Measurements from ENCODE around the gene EPS15.
"Not testable (repeated sequence)": the region's sequence is repeated elsewhere in the genome, so short reads cannot be mapped to it uniquely, and the experiment has no call there.

EPS15 gene

DNA sequence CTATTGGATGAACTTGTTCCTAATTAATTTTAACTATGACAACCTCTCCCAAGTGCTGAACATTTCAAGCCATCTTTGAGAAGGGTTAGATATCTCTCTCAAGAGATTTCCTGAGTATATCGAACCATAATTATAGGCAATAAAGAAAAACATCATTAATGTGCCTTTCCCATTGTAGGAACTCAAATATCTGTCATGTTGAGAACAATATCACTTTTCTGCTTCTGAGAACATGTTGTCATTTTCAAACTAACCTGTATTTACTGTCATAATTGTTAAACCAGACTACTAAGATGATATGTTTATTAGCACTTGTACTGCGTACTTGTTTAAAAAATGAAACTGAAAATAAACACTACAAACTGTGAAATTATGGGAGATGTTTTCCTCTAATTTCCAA is 4.3 kb downstream of the EPS15 start:
- DNase-seq: no peak

DNA sequence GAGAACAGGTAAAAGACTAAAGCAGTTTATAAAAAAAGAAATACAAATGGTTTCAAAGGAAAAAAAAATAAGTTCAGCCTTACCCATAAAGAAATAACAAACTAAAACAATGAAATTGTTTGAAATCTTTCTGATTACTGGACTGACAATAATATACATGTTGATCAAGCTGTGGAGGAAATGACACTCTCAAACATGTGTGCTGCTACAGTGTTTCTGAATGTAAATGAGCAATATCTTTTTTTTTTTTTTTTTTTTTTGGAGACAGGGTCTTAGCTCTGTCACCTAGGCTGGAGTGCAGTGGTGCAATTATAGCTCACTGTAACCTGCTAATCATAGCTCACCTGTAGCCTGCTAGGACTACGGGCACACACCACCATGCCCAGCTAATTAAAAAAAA is 6.5 kb downstream of the EPS15 start:
- no peak for DNase-seq

DNA sequence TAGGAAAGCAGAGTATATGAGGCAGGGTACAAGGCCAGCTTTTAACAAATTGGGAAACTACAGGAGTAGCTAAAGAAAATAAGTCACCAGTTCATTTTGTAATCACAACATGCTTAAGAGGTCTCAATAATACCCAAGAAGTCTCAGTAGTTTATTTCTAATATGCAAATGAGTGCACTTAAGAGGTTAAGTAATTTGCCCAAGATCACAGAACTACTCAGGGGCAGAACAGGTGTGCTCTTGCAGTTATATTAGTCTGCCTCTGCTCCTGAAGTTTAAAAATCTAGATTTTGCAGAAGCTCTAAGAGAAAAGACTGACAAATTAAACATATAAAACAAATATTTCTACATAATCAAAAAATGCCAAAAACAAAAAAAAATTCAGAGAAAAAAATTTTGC is 6.9 kb downstream of the EPS15 start:
- no peak for DNase-seq

DNA sequence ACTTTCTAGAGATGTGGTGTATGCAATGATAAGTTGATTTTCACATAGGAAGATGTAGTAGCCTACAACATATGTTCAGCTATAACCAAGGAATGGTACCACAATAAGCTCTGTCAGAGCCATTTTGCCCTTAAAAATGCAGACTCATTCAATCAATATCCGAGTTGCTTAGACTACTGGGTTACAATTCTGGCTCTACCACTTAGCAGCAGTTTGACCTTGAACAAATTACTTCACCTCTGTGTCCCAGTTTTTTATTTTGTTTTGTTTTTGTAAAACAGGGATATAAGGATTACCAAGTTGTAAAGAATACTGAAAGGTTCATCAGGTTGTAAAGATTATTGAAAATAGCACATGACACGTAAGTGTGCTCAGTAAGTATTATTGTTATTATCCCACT is 9.3 kb downstream of the EPS15 start:
- no peak for DNase-seq

DNA sequence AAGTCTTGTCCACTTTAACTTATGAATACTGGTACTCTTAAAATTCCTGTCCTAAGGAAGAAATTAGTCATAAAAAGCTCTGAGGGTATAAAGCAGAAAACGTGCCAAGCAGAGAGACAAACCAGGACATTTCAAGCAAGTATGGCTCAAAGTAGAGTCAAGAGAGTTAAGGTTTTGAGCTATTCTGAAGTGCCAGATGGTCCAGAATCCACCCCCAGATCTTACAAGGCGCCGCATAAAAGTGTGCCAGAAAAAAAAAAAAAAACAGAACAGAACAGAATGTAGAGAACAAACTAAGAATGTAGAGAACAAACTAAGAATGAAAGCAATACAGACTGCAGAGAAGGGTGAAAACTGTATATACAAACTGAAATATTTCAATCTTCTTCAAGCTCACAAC is 12.5 kb downstream of the EPS15 start:
- DNase-seq: no peak

DNA sequence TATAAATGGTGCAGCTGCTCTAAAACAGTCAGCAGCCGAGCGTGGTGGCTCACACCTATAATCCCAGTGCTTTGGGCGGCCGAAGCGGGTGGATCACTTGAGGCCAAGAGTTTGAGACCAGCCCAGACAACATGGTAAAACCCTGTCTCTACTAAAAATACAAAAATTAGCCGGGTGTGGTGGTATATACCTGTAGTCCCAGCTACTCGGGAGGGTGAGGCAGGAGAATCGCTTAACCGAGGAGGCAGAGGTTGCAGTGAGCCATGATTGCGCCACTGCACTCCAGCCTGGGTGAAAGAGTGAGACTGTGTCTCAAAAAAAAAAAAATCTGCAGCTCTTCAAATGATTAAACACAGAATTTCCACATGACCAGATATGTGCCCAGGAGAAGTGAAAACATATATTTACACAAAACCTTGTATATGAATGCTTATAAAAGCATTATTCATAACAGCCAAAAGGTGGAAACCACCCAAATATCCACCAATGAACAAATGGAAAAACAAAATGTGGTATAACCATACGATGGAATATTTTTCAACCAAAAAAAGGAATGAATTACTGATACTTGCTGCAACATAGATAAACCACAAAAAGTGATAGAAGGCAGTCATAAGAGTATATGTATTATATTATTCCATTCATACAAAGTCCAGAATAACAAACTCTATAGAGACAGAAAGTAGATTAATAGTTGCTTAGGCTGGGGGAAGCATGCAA is 14.1 kb downstream of the EPS15 start:
- DNase-seq: peak; percentile 37

DNA sequence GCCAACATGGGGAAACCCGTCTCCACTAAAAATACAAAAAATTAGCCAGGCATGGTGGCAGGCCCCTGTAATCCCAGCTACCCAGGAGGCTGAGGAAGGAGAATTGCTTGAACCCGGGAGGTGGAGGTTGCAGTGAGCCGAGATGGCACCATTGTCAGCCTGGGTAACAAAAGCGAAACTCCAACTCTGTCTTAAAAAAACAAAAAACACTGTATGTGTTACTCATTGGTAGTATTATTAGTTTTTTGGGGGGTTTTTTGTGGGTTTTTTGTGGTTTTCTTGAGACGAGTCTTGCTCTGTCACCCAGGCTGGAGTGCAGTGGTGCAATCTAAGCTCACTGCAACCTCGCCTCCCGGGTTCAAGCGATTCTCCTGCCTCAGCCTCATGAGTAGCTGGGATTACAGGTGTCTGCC is 17.8 kb downstream of the EPS15 start:
- DNase-seq: peak; percentile 72

DNA sequence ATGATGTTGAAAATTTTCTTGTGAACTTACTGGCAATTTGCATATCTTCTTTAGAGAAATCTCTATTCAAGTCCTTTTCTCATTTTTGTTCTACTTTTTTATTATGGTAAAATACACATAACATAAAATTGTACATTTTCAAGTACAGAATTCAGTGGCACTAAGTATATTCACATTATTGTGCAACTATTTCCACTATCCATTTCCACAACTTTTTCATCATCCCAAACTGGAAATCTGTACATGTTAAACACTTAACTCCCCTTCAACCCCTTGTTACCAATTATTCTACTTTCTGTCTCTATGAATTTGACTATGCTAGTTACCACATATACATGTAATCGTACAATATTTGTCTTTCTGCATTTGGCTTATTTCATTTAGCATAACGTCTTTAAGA is 19.4 kb downstream of the EPS15 start:
- no peak for DNase-seq

DNA sequence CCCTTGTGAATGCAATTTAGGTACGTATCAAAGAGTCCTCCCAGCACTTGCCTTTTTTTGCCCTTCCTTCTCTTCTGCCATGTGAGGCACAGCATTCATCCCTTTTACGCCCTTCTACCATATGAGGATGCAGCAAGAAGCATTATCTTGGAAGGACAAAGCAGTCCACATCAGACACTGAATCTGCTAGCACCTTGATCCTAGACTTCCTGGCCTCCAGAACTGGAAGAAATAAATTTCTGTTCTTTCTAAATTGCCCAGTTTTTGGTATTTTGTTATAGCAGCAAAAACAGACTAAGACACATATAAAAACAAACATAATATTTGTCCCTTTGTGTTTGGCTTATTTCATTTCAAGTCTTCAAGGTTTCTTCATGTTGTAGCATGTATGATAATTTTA is 20.1 kb downstream of the EPS15 start:
- DNase-seq: no peak

DNA sequence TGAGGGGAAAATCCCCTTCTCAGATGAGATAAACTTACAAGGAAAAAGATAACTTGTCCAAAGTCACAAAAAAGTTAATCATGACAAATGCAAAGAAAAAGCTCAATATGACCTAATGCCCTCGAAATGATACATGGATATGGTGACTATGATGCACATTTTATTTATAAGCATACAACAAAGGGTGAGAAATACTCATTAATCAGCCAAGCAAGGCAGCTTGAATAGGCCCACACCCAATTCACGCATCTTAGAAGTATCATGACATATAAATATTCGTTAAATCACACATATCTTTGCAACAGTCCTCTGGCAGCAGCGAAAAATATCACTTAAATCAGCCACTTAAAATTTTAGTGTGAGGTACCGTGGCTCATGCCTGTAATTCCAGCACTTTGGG is 21.7 kb downstream of the EPS15 start:
- DNase-seq: no peak

DNA sequence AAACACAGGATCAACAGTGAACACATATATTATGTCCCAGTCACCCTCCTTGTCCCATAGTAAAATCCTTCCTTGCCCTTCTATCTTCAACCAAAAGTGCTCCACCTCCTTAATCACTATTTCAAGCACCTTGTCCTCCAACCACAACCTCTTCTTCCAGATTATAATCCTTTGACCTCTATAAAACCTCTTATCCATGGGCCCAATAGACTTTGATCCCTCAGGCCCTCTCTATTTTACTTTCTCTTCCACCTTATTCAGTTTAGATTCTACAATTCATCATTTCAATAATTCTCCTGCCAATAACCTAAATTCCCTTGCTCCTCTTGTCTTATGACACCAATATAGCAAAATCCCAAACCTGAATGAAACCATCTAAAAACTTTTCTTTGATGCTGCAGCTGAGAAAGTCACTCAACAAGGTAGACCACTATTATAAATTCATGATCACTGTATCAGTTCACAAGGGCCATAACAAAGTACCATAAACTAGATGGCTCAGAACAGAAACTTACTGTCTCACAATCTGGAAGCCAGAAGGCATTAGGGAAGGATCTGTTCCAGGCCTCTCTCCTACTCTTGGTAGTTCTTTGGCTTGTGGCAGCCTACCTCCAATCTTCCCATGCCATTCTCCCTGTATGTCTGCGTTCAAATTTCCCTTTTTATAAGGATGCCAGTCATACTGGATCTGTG is 24.8 kb downstream of the EPS15 start:
- no peak for DNase-seq

DNA sequence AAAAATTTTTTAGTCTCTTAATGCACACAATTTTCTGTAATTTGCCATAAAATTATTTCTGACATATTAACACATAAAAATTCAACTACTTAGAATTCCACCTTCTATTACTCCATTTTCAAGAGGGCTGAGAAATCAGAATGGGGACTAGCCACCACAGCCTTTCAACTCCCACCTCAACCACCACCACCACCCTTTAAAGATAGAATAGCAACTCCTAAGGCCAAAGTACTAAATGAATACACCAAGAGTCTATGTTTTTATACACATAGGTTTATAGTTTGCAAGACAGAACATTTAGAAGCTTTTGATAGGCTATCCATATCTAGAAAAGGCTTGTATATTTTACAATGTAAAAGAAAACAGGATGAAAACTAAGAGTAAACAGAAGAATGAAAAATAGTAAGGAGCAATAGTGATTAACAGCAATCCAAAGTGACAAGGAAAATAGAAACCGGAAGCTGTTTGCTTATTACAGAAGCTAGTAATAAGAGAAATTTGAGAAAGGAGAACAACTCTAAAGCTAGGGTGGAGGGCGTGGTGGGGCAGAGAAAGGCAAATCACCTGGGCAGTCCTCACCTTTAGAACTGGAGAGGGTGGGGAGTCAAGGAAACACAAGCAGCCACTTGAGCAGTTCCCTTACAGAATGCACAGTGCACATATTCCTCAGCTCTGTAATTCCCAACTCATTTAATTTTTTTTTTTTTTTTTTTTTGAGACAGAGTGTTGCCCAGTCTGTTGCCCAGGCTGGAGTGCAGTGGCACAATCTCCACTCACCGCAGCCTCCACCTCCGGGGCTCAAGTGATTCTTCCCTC is 27.7 kb downstream of the EPS15 start:
- no peak for DNase-seq

DNA sequence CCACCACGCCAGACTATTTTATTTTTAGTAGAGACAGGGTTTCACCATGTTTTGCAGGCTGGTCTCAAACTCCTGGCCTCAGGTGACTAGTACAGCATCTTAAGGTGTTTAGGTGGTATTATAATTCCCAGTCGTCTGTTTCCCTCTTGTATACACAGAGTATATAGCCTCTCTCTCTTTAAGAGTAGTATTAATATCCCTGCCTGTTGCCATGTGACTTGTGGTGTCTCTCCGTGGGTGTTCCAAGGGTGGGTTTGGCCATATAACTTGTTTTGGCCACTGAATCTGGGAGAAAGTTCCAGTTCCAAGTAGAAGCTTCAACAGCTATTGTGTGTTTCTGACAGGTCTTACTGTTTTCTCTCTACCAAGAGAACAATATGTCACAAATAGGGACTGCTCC is 29.6 kb downstream of the EPS15 start:
- no peak for DNase-seq

DNA sequence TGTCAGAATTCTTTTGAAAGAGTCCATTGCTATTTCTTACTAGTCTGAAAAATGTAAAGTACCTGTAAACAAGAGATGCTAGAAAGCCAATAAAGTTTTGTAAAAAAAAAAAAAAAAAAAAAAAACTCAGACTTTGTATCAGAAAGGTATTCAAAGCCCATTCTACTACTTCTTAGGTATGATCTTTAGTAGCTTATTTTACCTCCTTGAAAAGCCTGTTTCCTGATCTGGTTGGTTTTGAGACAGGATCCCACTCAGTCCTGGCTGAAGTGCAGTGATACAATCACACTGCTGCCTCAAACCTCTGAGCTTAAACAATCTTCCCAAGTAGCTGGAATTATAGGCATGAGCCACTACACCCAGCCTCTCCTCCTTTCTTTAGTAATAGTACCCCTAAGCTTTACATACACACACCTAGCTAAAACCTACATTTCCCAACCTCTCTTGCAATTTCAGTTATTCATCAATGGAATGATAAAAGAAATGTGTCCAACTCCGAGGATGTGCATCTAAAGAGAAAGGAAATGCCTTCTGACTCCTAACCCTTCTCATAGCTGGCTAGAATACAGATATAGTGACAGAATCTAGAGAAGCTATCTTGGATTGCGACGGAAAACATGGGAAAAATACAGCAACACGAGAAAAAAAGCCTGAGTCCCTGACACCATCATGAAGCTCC is 30.6 kb downstream of the EPS15 start:
- DNase-seq: no peak

DNA sequence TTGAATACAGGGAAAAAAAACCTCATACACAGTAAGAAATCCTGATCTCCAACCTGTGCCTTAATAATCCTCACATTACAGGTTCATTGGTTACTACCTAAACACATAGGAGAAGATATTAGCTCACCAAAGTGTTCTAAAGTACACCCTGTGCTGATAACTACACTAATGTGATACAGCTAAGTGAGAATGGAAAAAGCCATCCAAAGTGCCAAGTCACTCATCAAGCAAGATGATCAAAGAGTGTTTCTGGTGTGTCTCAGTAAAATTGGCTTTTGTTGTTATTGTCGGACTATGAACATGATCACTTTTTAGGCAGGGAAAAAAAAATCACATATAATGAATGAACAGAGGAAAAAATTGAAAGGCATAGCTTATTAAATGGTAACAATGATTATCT is 31.4 kb downstream of the EPS15 start:
- no peak for DNase-seq

DNA sequence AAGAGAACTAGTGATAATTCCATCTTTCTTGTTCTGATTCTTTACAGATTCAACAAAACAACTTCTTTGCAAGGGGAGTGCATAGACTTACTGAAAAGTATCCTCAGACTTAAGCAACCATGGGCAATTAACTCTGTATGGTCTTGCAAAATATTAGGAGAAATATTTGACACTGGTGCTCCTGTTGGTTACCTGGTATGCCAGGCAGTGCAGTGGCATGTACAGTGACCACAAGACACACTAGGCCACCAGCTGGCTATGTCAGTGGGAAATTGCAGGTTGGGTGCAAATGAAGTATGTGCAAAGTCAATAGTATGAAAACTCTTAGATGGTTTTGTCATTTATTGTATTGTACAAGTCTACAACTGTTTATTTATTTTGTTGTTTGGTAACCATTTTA is 34.5 kb downstream of the EPS15 start:
- no peak for DNase-seq

DNA sequence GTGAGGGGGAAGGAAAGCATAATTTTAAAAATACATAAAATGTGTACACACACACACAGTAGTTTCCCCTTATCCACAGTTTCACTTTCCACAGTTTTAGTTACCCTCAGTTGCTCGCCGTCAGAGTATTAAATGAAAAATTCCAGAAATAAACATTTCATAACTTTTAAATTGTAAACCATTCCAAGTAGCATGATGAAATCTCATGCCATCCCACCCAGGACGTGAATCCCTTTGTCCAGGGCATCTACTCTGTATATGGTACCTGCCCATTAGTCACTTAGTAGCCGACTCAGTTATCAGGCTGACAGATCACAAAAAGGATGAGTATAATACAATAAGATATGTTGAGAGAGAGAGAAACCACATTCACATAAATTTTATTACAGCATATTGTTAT is 36.2 kb downstream of the EPS15 start:
- DNase-seq: no peak

DNA sequence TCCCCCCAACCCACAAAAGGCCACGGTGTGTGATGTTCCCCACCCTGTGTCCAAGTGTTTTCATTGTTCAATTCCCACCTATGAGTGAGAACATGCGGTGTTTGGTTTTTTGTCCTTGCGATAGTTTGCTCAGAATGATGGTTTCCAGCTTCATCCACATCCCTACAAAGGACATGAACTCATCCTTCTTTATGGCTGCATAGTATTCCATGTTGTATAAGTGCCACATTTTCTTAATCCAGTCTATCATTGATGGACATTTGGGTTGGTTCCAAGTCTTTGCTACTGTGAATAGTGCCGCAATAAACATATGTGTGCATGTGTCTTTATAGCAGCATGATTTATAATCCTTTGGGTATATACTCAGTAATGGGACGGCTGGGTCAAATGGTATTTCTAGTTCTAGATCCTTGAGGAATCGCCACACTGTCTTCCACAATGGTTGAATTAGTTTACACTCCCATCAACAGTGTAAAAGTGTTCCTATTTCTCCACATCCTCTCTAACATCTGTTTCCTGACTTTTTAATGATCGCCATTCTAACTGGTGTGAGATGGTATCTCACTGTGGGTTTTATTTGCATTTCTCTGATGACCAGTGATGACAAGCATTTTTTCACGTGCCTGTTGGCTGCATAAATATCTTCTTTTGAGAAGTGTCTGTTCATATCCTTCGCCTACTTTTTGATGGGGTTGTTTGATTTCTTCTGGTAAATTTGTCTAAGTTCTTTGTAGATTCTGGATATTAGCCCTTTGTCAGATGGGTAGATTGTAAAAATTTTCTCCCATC is 44.0 kb downstream of the EPS15 start:
- not testable (repeated sequence) for DNase-seq

DNA sequence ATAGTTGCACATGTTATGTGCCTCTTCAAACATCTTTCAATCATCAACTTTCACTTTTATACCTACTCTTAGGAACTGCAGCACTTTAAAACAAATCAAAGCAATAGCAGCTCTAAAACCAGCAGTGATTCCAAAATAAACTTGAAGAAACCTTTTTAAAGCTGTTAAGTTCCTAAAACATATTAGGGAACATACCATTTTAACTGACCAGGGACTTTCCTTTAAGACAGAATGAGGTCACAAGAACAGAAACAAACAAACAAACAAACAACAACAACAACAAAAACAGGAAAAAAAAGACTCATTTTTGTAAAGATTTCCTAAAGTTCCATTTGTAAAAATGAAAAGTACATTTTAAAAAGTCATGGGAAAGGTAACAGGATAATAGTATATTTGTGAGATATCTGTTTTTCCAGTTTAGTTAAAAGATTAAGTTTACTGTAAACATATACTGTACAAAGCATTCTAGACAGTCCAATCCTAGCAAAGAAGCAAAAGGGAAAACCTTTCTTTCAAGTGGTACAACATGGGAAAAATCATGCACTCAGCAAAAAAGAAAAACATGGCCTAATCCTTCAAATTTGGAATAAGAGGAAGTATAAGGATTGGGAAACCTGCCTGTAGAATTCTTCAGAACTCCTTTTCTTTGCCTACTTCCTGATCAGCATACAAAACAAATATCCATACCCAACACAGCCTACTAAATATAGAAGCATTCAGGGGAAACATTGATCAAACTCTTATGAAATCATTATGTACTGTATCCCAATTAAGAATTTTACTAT is 45.5 kb downstream of the EPS15 start:
- DNase-seq: no peak

DNA sequence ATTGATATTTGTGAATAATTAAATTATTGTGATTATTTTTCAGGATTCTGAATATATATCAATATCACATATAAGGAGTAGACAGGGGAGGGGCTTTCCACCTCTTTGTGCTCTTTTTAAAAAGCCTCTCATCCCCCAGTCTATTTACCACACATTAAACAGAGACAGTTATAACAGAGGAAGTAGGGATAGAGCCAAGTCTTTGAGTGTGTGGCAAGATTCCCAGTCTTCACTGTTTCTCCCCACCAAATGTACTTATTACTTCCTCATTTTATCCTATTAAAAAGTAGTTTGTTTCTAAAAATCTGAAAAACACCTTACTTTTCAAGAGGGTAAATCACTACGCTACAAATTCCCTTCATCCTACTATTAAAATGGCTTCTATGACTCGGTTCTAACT is 46.7 kb downstream of the EPS15 start:
- DNase-seq: no peak

DNA sequence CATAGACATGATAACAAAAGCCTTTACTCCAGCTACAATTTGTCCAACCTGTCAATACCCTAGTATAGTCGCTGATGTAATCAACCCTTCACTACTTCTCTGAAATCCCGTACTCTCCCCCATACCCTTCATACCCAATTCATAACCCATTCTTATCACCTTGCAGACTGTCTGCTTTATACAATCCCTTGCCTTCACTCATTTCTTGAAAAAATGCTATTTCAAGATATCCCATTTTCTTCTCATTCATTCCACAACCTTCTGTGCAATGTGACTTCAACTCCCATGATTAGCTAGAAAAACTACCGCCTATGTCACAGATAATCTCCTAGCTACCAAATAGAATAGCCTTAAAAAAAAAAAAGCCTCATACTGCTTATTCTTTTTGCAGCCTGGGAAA is 49.5 kb downstream of the EPS15 start:
- no peak for DNase-seq

DNA sequence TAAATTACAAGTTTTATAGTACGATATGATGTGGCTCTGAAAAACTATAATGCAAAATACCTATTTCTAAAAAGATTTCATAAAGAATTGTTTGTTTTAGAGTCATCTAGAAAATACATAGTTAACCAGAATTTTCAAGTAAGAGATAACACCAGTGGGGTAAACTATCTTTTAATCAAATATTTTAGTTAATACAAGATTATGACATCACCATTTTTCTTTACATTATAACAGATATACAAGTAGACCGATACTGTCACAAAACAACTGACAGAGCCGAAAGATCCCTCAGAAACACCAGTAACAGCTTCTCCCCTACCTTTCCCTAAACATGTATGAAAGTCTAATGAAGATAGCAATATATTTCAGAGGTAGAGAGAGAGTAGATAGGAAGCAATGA is 54.2 kb downstream of the EPS15 start:
- DNase-seq: no peak

Data from activated CD4-positive, alpha-beta T cell treated with anti-CD3 and anti-CD28 coated beads, Interleukin-2, Interleukin-6, amounts not matched to agents 100 ng/mL and 50 ng/mL, durations not matched to agents 16 hours and 8 hours (primary cell).